GM23338 (cell line): ENCODE results near the gene RBM14. TPM values are rescaled to one million over a fixed set of nuclear protein-coding genes. Genes with fewer than 3 reads are reported as not detected.

ENCODE experiments used
- ATAC-seq: fragments of 200-7000 bp; cut with Tn5 transposase; 3 replicates; pipeline ENCODE4 v1.9.1; 2020
- DNase-seq: peaks from one replicate; pipeline ENCODE4 v3.0.0-alpha.2; 2015; ENCODE audit warnings: low spot score
- H2AFZ ChIP-seq: fragments of 200-600 bp; sonication (generic); 2 replicates; pipeline ENCODE4 v1.8.0; 2016; ENCODE audit warnings: antibody characterized with exemption, mild to moderate bottlenecking, moderate library complexity
- H3F3A ChIP-seq: fragments of 200-600 bp; sonication (generic); replicated peaks from 2 replicates; pipeline ENCODE4 v1.8.0; 2017; ENCODE audit warnings: antibody characterized with exemption, mixed run types, low read depth
- H3K27ac ChIP-seq: fragments of 200-600 bp; sonication (generic); 2 replicates; pipeline ENCODE4 v1.6.1; 2016; ENCODE audit warnings: low read depth
- H3K27me3 ChIP-seq: fragments of 200-600 bp; sonication (generic); 2 replicates; pipeline ENCODE4 v1.8.0; 2016; ENCODE audit warnings: mild to moderate bottlenecking, mixed run types, moderate library complexity; ENCODE audit not compliant: insufficient read depth
- H3K36me3 ChIP-seq: fragments of 200-600 bp; sonication (generic); 2 replicates; pipeline ENCODE4 v1.8.0; 2016; ENCODE audit warnings: mild to moderate bottlenecking; ENCODE audit not compliant: insufficient read depth
- H3K4me1 ChIP-seq: fragments of 200-600 bp; sonication (generic); 2 replicates; pipeline ENCODE4 v1.8.0; 2016; ENCODE audit warnings: mild to moderate bottlenecking, moderate library complexity; ENCODE audit not compliant: insufficient read depth
- H3K4me2 ChIP-seq: fragments of 200-600 bp; sonication (generic); 2 replicates; pipeline ENCODE4 v1.7.1; 2017; ENCODE audit warnings: mixed run types
- H3K4me3 ChIP-seq: fragments of 200-600 bp; sonication (generic); 2 replicates; pipeline ENCODE4 v1.6.1; 2016; ENCODE audit warnings: mixed run types
- H3K79me2 ChIP-seq: fragments of 200-600 bp; sonication (generic); replicated peaks from 2 replicates; pipeline ENCODE4 v1.8.0; 2017; ENCODE audit warnings: mild to moderate bottlenecking; ENCODE audit not compliant: insufficient read depth
- H3K9me2 ChIP-seq: fragments of 200-600 bp; sonication (generic); 2 replicates; pipeline ENCODE4 v1.8.0; 2017; ENCODE audit not compliant: insufficient read depth
- H4K20me1 ChIP-seq: fragments of 200-600 bp; sonication (generic); replicated peaks from 2 replicates; pipeline ENCODE4 v1.8.0; 2017; ENCODE audit warnings: mild to moderate bottlenecking; ENCODE audit not compliant: insufficient read depth
- H3K27ac Mint-ChIP-seq: 2 replicates; pipeline ENCODE4 v1.8.0; 2020; ENCODE audit warnings: inconsistent platforms, mild to moderate bottlenecking, moderate library complexity, mixed read lengths
- H3K27me3 Mint-ChIP-seq: 3 replicates; pipeline ENCODE4 v1.8.0; 2022; ENCODE audit warnings: low read depth, mild to moderate bottlenecking, moderate library complexity, mixed read lengths, inconsistent platforms; ENCODE audit not compliant: insufficient read depth, poor library complexity
- H3K36me3 Mint-ChIP-seq: 3 replicates; pipeline ENCODE4 v1.8.0; 2021; ENCODE audit warnings: low read depth, mild to moderate bottlenecking, inconsistent platforms, moderate library complexity, mixed read lengths
- H3K4me1 Mint-ChIP-seq: 3 replicates; pipeline ENCODE4 v1.8.0; 2020; ENCODE audit warnings: mild to moderate bottlenecking, inconsistent platforms, mixed read lengths
- H3K4me3 Mint-ChIP-seq: 3 replicates; pipeline ENCODE4 v1.8.0; 2021; ENCODE audit warnings: moderate library complexity, mild to moderate bottlenecking, inconsistent platforms, mixed read lengths
- H3K9me3 Mint-ChIP-seq: 3 replicates; pipeline ENCODE4 v1.8.0; 2020; ENCODE audit warnings: moderate library complexity, mild to moderate bottlenecking, inconsistent platforms, mixed read lengths
- CREB1 ChIP-seq: fragments of 250-450 bp; sonication (Bioruptor Pico); IDR thresholded peaks from 2 replicates; pipeline ENCODE4 v1.5.0; 2020; ENCODE audit warnings: low read depth, mild to moderate bottlenecking, moderate library complexity
- EZH2 ChIP-seq: fragments of 200-600 bp; sonication (generic); IDR thresholded peaks from one replicate; pipeline ENCODE4 v1.8.0; 2017; ENCODE audit warnings: antibody characterized with exemption, mild to moderate bottlenecking, low read depth; ENCODE audit not compliant: unreplicated experiment
- NANOG ChIP-seq: IDR thresholded peaks from 2 replicates; pipeline ENCODE4 v1.6.1; 2016; ENCODE audit warnings: antibody characterized with exemption, borderline replicate concordance
- POLR2AphosphoS5 ChIP-seq: IDR thresholded peaks from 2 replicates; pipeline ENCODE4 v1.6.1; 2016; ENCODE audit warnings: antibody characterized with exemption, low read depth
- polyA plus RNA-seq: library from polyadenylated mRNA; unstranded; fragments of >200 nt; fragmentation: Nextera tagmentation; extraction: Ambion mirVana; gene quantifications from 2 replicates; pipeline ENCODE4 v1.2.1, GENCODE V29; 2016
- total RNA-seq: library from RNA; depleted of rRNA; stranded (reverse); fragments of >200 nt; shearing (Covaris generic); gene quantifications from 2 replicates; pipeline ENCODE4 v1.2.3, GENCODE V29; 2014
- TF ChIP-seq, protein P1 (sequence below): IDR thresholded peaks from 2 replicates; pipeline ENCODE4 v1.6.1; 2016; ENCODE audit warnings: antibody characterized with exemption
- TF ChIP-seq, protein P2 (sequence below), 2 experiments: fragments of 200-600 bp in 1 of 2; sonication (generic) in 1 of 2; conservative IDR thresholded peaks; 2 replicates each; pipeline versions ENCODE4 v1.5.1 to v1.6.1; 2016 to 2017; ENCODE audit warnings: antibody characterized with exemption in 2 of 2, low read depth in 2 of 2, mild to moderate bottlenecking in 2 of 2, moderate library complexity in 1 of 2
- TF ChIP-seq, protein P3 (sequence below): fragments of 250-450 bp; sonication (Bioruptor Pico); IDR thresholded peaks from 2 replicates; pipeline ENCODE4 v1.5.0; 2020; ENCODE audit warnings: mild to moderate bottlenecking, moderate library complexity
- TF ChIP-seq, protein P4 (sequence below): IDR thresholded peaks from one replicate; pipeline ENCODE4 v1.6.1; 2018; ENCODE audit warnings: antibody characterized with exemption; ENCODE audit not compliant: unreplicated experiment

The RBM14 gene
- total and polyA plus RNA-seq, 2 experiments from 2014 or later = 45.4 to 83.5 TPM

DNA sequence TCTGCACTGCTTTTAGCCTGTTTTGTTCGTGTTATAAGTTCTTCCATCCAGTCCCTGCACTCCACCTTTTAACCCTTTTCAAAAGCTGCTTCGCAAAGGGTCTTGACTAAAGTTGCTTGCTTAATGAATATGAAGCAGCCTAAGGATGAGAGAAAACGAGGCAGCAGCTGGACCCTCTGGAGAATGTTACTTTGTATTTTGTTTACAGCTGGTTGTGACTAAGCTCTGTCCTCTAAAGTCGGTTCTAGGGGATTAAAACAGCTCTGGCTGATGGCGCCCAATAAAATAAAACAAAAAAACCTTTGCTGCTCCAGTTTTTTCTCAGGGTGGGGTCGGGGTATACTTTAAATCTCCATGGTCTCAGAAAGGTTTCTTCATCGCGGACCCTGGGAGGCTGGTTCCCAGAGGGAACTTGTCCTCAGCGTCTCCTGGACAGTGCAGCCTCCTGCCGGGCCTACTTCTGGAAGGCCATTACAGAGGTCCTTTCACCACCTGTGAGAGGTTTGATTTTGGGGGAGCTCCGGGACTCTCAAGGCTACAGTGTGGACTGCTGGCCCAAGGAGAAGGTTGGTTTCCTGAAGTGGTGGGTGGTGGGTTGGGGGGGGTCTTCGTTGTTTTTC is 21.2 kb downstream of the RBM14 start (continued):
- TF ChIP-seq, protein P1, sequence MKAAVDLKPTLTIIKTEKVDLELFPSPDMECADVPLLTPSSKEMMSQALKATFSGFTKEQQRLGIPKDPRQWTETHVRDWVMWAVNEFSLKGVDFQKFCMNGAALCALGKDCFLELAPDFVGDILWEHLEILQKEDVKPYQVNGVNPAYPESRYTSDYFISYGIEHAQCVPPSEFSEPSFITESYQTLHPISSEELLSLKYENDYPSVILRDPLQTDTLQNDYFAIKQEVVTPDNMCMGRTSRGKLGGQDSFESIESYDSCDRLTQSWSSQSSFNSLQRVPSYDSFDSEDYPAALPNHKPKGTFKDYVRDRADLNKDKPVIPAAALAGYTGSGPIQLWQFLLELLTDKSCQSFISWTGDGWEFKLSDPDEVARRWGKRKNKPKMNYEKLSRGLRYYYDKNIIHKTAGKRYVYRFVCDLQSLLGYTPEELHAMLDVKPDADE = no peak

DNA sequence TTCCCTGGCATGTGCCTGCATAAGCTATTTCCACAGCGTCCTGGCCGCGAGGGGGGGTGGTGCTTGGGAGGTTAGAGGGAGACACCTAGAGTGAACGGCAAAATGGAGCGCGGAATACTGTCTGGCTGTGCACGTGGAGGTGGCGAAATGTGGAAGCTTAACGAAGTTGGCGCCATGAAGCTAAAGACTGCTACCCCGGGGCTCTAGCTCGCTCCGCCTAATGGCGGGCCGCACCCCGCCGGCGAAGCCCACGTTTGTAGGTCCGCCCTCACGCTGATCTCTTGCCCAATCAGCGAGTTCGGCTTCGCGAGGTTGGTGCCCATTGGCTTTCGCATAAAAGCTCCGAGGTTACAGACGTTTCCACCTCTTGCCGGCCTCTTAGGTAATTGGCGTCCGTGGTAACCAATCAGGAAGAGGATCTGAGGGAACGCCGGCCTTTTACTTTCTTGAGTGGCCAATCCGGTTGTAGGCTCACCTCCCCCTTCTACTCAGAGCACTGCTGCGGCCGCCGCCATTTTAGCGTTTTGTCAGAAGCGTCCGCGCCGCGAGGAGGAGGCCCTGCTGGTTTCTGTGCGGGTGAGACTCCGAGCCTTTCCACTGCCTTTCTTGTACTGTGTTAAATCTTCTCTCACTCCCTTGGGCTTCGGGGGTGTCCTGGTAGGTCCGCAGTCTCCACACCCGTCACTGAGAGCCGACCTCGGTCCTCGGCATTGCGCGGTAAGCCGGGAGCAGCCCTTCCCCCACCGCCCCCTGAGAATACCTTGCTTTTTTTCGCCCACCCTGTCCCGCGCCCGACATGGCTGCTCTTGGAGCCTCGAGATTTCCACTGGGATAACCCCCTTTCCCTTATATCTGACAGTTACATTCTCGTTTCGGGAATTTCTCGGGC is 22.0 kb downstream of the RBM14 start, which contains the start of gene RBM4:
Gene RBM4 (plus strand): TSS at position 527 of the 889 bp plus-strand sequence. CDS start 1,009 bp downstream, outside the sequence.
- H3K27ac Mint-ChIP-seq = peak within 1 kb of the TSS; percentile 100
- TF ChIP-seq, protein P2, sequence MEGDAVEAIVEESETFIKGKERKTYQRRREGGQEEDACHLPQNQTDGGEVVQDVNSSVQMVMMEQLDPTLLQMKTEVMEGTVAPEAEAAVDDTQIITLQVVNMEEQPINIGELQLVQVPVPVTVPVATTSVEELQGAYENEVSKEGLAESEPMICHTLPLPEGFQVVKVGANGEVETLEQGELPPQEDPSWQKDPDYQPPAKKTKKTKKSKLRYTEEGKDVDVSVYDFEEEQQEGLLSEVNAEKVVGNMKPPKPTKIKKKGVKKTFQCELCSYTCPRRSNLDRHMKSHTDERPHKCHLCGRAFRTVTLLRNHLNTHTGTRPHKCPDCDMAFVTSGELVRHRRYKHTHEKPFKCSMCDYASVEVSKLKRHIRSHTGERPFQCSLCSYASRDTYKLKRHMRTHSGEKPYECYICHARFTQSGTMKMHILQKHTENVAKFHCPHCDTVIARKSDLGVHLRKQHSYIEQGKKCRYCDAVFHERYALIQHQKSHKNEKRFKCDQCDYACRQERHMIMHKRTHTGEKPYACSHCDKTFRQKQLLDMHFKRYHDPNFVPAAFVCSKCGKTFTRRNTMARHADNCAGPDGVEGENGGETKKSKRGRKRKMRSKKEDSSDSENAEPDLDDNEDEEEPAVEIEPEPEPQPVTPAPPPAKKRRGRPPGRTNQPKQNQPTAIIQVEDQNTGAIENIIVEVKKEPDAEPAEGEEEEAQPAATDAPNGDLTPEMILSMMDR (conservative IDR thresholded peaks at IDR 0.05; ENCODE audit: low read depth in 2 of 2) = peak in 1 of 2 experiments; percentile 0; a peak in 1 of 4 replicates
- TF ChIP-seq CREB1 (CRISPR knock-in tag) (peak; percentile 66; the same call in 1 of the 2 replicates), POLR2AphosphoS5 (peak; percentile 81), EZH2 (no peak), NANOG (no peak)
- TF ChIP-seq, protein P3, sequence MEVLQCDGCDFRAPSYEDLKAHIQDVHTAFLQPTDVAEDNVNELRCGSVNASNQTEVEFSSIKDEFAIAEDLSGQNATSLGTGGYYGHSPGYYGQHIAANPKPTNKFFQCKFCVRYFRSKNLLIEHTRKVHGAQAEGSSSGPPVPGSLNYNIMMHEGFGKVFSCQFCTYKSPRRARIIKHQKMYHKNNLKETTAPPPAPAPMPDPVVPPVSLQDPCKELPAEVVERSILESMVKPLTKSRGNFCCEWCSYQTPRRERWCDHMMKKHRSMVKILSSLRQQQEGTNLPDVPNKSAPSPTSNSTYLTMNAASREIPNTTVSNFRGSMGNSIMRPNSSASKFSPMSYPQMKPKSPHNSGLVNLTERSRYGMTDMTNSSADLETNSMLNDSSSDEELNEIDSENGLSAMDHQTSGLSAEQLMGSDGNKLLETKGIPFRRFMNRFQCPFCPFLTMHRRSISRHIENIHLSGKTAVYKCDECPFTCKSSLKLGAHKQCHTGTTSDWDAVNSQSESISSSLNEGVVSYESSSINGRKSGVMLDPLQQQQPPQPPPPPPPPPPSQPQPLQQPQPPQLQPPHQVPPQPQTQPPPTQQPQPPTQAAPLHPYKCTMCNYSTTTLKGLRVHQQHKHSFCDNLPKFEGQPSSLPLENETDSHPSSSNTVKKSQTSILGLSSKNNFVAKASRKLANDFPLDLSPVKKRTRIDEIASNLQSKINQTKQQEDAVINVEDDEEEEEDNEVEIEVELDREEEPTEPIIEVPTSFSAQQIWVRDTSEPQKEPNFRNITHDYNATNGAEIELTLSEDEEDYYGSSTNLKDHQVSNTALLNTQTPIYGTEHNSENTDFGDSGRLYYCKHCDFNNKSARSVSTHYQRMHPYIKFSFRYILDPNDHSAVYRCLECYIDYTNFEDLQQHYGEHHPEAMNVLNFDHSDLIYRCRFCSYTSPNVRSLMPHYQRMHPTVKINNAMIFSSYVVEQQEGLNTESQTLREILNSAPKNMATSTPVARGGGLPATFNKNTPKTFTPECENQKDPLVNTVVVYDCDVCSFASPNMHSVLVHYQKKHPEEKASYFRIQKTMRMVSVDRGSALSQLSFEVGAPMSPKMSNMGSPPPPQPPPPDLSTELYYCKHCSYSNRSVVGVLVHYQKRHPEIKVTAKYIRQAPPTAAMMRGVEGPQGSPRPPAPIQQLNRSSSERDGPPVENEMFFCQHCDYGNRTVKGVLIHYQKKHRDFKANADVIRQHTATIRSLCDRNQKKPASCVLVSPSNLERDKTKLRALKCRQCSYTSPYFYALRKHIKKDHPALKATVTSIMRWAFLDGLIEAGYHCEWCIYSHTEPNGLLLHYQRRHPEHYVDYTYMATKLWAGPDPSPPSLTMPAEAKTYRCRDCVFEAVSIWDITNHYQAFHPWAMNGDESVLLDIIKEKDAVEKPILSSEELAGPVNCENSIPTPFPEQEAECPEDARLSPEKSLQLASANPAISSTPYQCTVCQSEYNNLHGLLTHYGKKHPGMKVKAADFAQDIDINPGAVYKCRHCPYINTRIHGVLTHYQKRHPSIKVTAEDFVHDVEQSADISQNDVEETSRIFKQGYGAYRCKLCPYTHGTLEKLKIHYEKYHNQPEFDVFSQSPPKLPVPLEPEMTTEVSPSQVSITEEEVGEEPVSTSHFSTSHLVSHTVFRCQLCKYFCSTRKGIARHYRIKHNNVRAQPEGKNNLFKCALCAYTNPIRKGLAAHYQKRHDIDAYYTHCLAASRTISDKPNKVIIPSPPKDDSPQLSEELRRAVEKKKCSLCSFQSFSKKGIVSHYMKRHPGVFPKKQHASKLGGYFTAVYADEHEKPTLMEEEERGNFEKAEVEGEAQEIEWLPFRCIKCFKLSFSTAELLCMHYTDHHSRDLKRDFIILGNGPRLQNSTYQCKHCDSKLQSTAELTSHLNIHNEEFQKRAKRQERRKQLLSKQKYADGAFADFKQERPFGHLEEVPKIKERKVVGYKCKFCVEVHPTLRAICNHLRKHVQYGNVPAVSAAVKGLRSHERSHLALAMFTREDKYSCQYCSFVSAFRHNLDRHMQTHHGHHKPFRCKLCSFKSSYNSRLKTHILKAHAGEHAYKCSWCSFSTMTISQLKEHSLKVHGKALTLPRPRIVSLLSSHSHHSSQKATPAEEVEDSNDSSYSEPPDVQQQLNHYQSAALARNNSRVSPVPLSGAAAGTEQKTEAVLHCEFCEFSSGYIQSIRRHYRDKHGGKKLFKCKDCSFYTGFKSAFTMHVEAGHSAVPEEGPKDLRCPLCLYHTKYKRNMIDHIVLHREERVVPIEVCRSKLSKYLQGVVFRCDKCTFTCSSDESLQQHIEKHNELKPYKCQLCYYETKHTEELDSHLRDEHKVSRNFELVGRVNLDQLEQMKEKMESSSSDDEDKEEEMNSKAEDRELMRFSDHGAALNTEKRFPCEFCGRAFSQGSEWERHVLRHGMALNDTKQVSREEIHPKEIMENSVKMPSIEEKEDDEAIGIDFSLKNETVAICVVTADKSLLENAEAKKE (CRISPR knock-in tag) = no peak
- TF ChIP-seq, protein P4, sequence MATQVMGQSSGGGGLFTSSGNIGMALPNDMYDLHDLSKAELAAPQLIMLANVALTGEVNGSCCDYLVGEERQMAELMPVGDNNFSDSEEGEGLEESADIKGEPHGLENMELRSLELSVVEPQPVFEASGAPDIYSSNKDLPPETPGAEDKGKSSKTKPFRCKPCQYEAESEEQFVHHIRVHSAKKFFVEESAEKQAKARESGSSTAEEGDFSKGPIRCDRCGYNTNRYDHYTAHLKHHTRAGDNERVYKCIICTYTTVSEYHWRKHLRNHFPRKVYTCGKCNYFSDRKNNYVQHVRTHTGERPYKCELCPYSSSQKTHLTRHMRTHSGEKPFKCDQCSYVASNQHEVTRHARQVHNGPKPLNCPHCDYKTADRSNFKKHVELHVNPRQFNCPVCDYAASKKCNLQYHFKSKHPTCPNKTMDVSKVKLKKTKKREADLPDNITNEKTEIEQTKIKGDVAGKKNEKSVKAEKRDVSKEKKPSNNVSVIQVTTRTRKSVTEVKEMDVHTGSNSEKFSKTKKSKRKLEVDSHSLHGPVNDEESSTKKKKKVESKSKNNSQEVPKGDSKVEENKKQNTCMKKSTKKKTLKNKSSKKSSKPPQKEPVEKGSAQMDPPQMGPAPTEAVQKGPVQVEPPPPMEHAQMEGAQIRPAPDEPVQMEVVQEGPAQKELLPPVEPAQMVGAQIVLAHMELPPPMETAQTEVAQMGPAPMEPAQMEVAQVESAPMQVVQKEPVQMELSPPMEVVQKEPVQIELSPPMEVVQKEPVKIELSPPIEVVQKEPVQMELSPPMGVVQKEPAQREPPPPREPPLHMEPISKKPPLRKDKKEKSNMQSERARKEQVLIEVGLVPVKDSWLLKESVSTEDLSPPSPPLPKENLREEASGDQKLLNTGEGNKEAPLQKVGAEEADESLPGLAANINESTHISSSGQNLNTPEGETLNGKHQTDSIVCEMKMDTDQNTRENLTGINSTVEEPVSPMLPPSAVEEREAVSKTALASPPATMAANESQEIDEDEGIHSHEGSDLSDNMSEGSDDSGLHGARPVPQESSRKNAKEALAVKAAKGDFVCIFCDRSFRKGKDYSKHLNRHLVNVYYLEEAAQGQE = peak; percentile 9
- H3F3A ChIP-seq = peaks cover 28% of the 10 kb centered on the region
- peak within 1 kb of the TSS; percentile 94 for H3K4me3 ChIP-seq
- H3K27me3 ChIP-seq = no peaks in the 10 kb centered on the region
- no peak within 1 kb of the TSS for H2AFZ ChIP-seq
- peaks cover 63% of the 10 kb centered on the region for H3K36me3 Mint-ChIP-seq
- peaks cover 36% of the 10 kb centered on the region for H3K4me1 ChIP-seq
- H4K20me1 ChIP-seq = peaks cover 58% of the 10 kb centered on the region
- no peaks in the 10 kb centered on the region for H3K9me2 ChIP-seq
- H3K4me2 ChIP-seq = peak within 1 kb of the TSS; percentile 99
- DNase-seq (peak; percentile 100), ATAC-seq (peak; percentile 93)
- peak within 1 kb of the TSS; percentile 92 for H3K27ac ChIP-seq
- peaks cover 51% of the 10 kb centered on the region for H3K4me1 Mint-ChIP-seq
- peaks cover 4% of the 10 kb centered on the region; the same call in 1 of the 3 replicates for H3K9me3 Mint-ChIP-seq
- H3K4me3 Mint-ChIP-seq = peak within 1 kb of the TSS; percentile 97
- H3K27me3 Mint-ChIP-seq = peaks cover 24% of the 10 kb centered on the region
- H3K36me3 ChIP-seq = peaks cover 38% of the 10 kb centered on the region
- H3K79me2 ChIP-seq = peaks cover 89% of the 10 kb centered on the region
